Caco-2 (cell line): ENCODE measurements around the gene ACTL8. TPM values are rescaled to one million over a fixed set of nuclear protein-coding genes. Genes with fewer than 3 reads are reported as not detected.

Experiments
- BruUV-seq: library from RNA; stranded (reverse); fragments of 400-500 nt; replicated peaks from 2 replicates; lab custom pipeline; 2021; lab: Mats Ljungman, UMichigan
- CTCF ChIA-PET: fragments of 300-600 bp; sonication (Branson Sonifier 250); formaldehyde crosslinking; loops from one replicate; lab custom pipeline; 2022; ENCODE audit warnings: antibody characterized with exemption; lab: Charles Lee
- POLR2A ChIA-PET: fragments of 300-600 bp; sonication (Branson Sonifier 250); formaldehyde crosslinking; loops from one replicate; lab custom pipeline; 2022; ENCODE audit warnings: antibody characterized with exemption; lab: Charles Lee
- DNase-seq, 2 experiments: peaks; one replicate each; pipeline versions ENCODE4 v3.0.0 to v3.0.0-alpha.2; 2020 to 2022
- H3K27me3 ChIP-seq: replicated peaks from 2 replicates; pipeline ENCODE4 v1.6.0; 2011; ENCODE audit warnings: low read length; ENCODE audit not compliant: control insufficient read depth, insufficient read depth
- H3K36me3 ChIP-seq: 2 replicates; pipeline ENCODE4 v1.5.1; 2011; ENCODE audit warnings: low read length; ENCODE audit not compliant: control insufficient read depth, insufficient read depth
- H3K4me1 ChIP-seq: fragments of 250-450 bp; sonication (Bioruptor Pico); 2 replicates; pipeline ENCODE4 v1.5.1; 2020; ENCODE audit warnings: mild to moderate bottlenecking
- H3K4me3 ChIP-seq: 2 replicates; pipeline ENCODE4 v1.5.1; 2011; ENCODE audit warnings: low read depth, mild to moderate bottlenecking, control low read depth, low read length
- H3K9me3 ChIP-seq: fragments of 250-450 bp; sonication (Bioruptor Pico); 2 replicates; pipeline ENCODE4 v1.5.1; 2020; ENCODE audit warnings: mild to moderate bottlenecking, moderate library complexity
- H3K27ac Mint-ChIP-seq: one replicate; pipeline ENCODE4 v1.8.0; 2022; ENCODE audit warnings: mixed read lengths; ENCODE audit not compliant: unreplicated experiment
- H3K27me3 Mint-ChIP-seq: one replicate; pipeline ENCODE4 v1.8.0; 2022; ENCODE audit warnings: mixed read lengths; ENCODE audit not compliant: insufficient read depth, unreplicated experiment
- H3K36me3 Mint-ChIP-seq: one replicate; pipeline ENCODE4 v1.8.0; 2022; ENCODE audit warnings: mild to moderate bottlenecking, mixed read lengths; ENCODE audit not compliant: insufficient read depth, unreplicated experiment
- H3K4me1 Mint-ChIP-seq: one replicate; pipeline ENCODE4 v1.8.0; 2022; ENCODE audit warnings: low read depth, mixed read lengths; ENCODE audit not compliant: unreplicated experiment
- H3K4me3 Mint-ChIP-seq: one replicate; pipeline ENCODE4 v1.8.0; 2022; ENCODE audit warnings: mild to moderate bottlenecking, moderate library complexity, mixed read lengths; ENCODE audit not compliant: unreplicated experiment
- H3K9me3 Mint-ChIP-seq: one replicate; pipeline ENCODE4 v1.8.0; 2022; ENCODE audit warnings: mixed read lengths; ENCODE audit not compliant: unreplicated experiment
- intact Hi-C: fragments of 100-400 bp; cut with micrococcal nuclease; formaldehyde crosslinking; loops from one replicate; pipeline ENCODE4 v1.10.0; 2022; ENCODE audit not compliant: unreplicated experiment
- total RNA-seq: library from RNA; stranded (reverse); gene quantifications from 2 replicates; pipeline ENCODE4 v1.2.3, GENCODE V29; 2022
- TF ChIP-seq, protein P1 (sequence below), 2 experiments: fragments of 200-600 bp in 1 of 2; IDR thresholded peaks; 1 replicate in 1 of 2; 2 replicates in 1 of 2; pipeline versions ENCODE4 v1.5.1 to v1.8.0; 2011 to 2022; ENCODE audit warnings: antibody characterized with exemption in 1 of 2, control low read depth in 1 of 2, inconsistent platforms in 1 of 2, low read depth in 1 of 2, low read length in 1 of 2, mild to moderate bottlenecking in 1 of 2, moderate library complexity in 1 of 2; ENCODE audit not compliant: insufficient read depth in 1 of 2, severe bottlenecking in 1 of 2, unreplicated experiment in 1 of 2

The ACTL8 gene
- total RNA-seq, 1 experiment from 2014 or later = 79.3 TPM

- H3K4me1 Mint-ChIP-seq = no peaks in the 10 kb centered on the region
- H3K9me3 Mint-ChIP-seq = no peaks in the 10 kb centered on the region
- intact Hi-C loops = no loop called here
- no peaks in the 10 kb centered on the region for H3K36me3 Mint-ChIP-seq
- no peaks in the 10 kb centered on the region for H3K27me3 Mint-ChIP-seq
- Histone ChIP-seq H3K36me3 (no peaks in the 10 kb centered on the region), H3K4me1 (no peaks in the 10 kb centered on the region), H3K4me3 (no peak overlapping the region), H3K27me3 (no peaks in the 10 kb centered on the region), H3K9me3 (no peaks in the 10 kb centered on the region)
- DNase-seq = no peak
- no peak overlapping the region for H3K4me3 Mint-ChIP-seq
- H3K27ac Mint-ChIP-seq = no peak overlapping the region
- no TSS peak for BruUV-seq
- ChIA-PET POLR2A (no interaction called here), CTCF (no interaction called here)
- TF ChIP-seq, protein P1, sequence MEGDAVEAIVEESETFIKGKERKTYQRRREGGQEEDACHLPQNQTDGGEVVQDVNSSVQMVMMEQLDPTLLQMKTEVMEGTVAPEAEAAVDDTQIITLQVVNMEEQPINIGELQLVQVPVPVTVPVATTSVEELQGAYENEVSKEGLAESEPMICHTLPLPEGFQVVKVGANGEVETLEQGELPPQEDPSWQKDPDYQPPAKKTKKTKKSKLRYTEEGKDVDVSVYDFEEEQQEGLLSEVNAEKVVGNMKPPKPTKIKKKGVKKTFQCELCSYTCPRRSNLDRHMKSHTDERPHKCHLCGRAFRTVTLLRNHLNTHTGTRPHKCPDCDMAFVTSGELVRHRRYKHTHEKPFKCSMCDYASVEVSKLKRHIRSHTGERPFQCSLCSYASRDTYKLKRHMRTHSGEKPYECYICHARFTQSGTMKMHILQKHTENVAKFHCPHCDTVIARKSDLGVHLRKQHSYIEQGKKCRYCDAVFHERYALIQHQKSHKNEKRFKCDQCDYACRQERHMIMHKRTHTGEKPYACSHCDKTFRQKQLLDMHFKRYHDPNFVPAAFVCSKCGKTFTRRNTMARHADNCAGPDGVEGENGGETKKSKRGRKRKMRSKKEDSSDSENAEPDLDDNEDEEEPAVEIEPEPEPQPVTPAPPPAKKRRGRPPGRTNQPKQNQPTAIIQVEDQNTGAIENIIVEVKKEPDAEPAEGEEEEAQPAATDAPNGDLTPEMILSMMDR (IDR thresholded peaks at IDR 0.05; ENCODE audit: insufficient read depth in 1 of 2, low read depth in 1 of 2, low read length in 1 of 2, severe bottlenecking in 1 of 2, unreplicated experiment in 1 of 2) = no peak
Observed at GRCh38 chr1:17770983-17771382, 15.8 kb downstream of the ACTL8 start.

DNA sequence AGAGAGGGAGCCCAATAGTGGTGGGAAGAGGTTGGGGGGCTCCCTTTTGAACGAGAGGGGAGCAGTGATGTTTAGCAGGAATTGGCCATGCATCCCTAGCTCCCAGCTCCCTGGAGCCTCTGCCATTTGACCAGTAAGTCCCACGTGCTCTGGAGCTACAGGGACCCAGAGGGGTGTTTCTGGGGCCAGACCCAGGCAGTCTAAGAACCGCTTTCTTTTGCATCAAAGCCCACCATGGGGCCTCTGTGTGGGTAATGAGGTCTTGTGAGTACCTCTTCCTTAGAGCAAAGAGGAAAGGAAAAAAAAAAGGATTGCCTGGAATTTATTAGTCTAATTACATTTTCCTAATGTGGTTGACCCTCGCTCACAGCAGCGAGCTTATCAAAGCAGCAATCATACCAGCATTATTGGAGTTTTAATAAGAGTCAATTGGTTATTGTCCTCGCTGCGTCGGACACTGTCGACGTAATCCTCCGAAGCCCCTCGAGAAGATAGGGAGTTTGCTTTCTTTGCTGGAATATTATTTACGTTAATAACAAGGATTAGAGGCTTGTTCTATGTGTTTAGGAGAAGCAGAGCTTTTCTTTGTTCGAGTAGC, 17.6 kb downstream of the ACTL8 start:
- Histone ChIP-seq H3K27me3 (no peaks in the 10 kb centered on the region), H3K9me3 (no peaks in the 10 kb centered on the region), H3K4me1 (no peaks in the 10 kb centered on the region), H3K36me3 (no peaks in the 10 kb centered on the region), H3K4me3 (no peak overlapping the region)
- H3K9me3 Mint-ChIP-seq = no peaks in the 10 kb centered on the region
- no peak for DNase-seq
- no TSS peak for BruUV-seq
- H3K4me1 Mint-ChIP-seq = no peaks in the 10 kb centered on the region
- no peaks in the 10 kb centered on the region for H3K27me3 Mint-ChIP-seq
- ChIA-PET POLR2A (no interaction called here), CTCF (no interaction called here)
- no peak overlapping the region for H3K4me3 Mint-ChIP-seq
- no peaks in the 10 kb centered on the region for H3K36me3 Mint-ChIP-seq
- intact Hi-C loops = no loop called here
- TF ChIP-seq, protein P1 (IDR thresholded peaks at IDR 0.05; ENCODE audit: insufficient read depth in 1 of 2, low read depth in 1 of 2, low read length in 1 of 2, severe bottlenecking in 1 of 2, unreplicated experiment in 1 of 2) = no peak
- no peak overlapping the region for H3K27ac Mint-ChIP-seq

- no TSS peak for BruUV-seq
- H3K9me3 ChIP-seq = no peaks in the 10 kb centered on the region
- no peaks in the 10 kb centered on the region for H3K27me3 ChIP-seq
- no peak for DNase-seq
- Mint-ChIP-seq H3K4me1 (no peaks in the 10 kb centered on the region), H3K27ac (no peak overlapping the region), H3K4me3 (no peak overlapping the region), H3K36me3 (no peaks in the 10 kb centered on the region), H3K9me3 (no peaks in the 10 kb centered on the region), H3K27me3 (no peaks in the 10 kb centered on the region)
- intact Hi-C loops = no loop called here
- no peaks in the 10 kb centered on the region for H3K36me3 ChIP-seq
- TF ChIP-seq, protein P1 (IDR thresholded peaks at IDR 0.05; ENCODE audit: insufficient read depth in 1 of 2, low read depth in 1 of 2, low read length in 1 of 2, severe bottlenecking in 1 of 2, unreplicated experiment in 1 of 2) = no peak
- H3K4me3 ChIP-seq = no peak overlapping the region
- H3K4me1 ChIP-seq = no peaks in the 10 kb centered on the region
- ChIA-PET POLR2A (no interaction called here), CTCF (interaction anchor here (0.6 kb wide), 1 partner anchor 176 kb away, joined by 3 read pairs; no protein-coding TSS in a partner anchor)
Observed at GRCh38 chr1:17773591-17774326, 18.6 kb downstream of the ACTL8 start.
